COLO829 (cell line): ENCODE results near the gene LDHB.
"Not testable (repeated sequence)": the region's sequence is repeated elsewhere in the genome, so short reads cannot be mapped to it uniquely, and the experiment has no call there.

Source experiments
- DNase-seq: peaks from one replicate; pipeline ENCODE4 v3.0.0; 2012; ENCODE audit warnings: low spot score

LDHB gene

GRCh38 chr12:21657326-21658077, at the start of gene LDHB:
Gene LDHB (minus strand): TSS chr12:21657842. CDS start chr12:21654671, 3,171 bp downstream.
- DNase-seq = peak; percentile 90

- DNase-seq = no peak
Measured at GRCh38 chr12:21704847-21705246, 47.2 kb upstream of the LDHB start.

GRCh38 chr12:21699851-21700250, 42.2 kb upstream of the LDHB start:
- no peak for DNase-seq

GRCh38 chr12:21697904-21698630, 40.4 kb upstream of the LDHB start:
- DNase-seq = peak; percentile 7

- DNase-seq = no peak
Measured at GRCh38 chr12:21696625-21697024, 39.0 kb upstream of the LDHB start.

- DNase-seq = no peak
Measured at GRCh38 chr12:21695986-21696385, 38.3 kb upstream of the LDHB start.

GRCh38 chr12:21694660-21695059, 37.0 kb upstream of the LDHB start:
- no peak for DNase-seq

- no peak for DNase-seq
Measured at GRCh38 chr12:21691515-21691914, 33.9 kb upstream of the LDHB start.

- no peak for DNase-seq
Measured at GRCh38 chr12:21690704-21691368, 33.2 kb upstream of the LDHB start.

GRCh38 chr12:21683115-21683514, 25.5 kb upstream of the LDHB start:
- no peak for DNase-seq

- no peak for DNase-seq
Measured at GRCh38 chr12:21678959-21679358, 21.3 kb upstream of the LDHB start.

- DNase-seq = no peak
Measured at GRCh38 chr12:21677622-21678277, 20.1 kb upstream of the LDHB start.

- DNase-seq = no peak
Measured at GRCh38 chr12:21677204-21677603, 19.6 kb upstream of the LDHB start.

- no peak for DNase-seq
Measured at GRCh38 chr12:21676776-21677175, 19.1 kb upstream of the LDHB start.

GRCh38 chr12:21675641-21676040, 18.0 kb upstream of the LDHB start:
- DNase-seq = no peak

GRCh38 chr12:21675096-21675495, 17.5 kb upstream of the LDHB start:
- DNase-seq = no peak

GRCh38 chr12:21673830-21674552, 16.3 kb upstream of the LDHB start:
- not testable (repeated sequence) for DNase-seq

- DNase-seq = no peak
Measured at GRCh38 chr12:21672146-21672545, 14.5 kb upstream of the LDHB start.

GRCh38 chr12:21666722-21667121, 9.1 kb upstream of the LDHB start:
- DNase-seq = no peak

GRCh38 chr12:21665816-21666215, 8.2 kb upstream of the LDHB start:
- no peak for DNase-seq

- DNase-seq = no peak
Measured at GRCh38 chr12:21662122-21662792, 4.6 kb upstream of the LDHB start.
